ENCODE measurements around the gene CDH16. TPM values are rescaled to one million over a fixed set of nuclear protein-coding genes. Genes with fewer than 3 reads are reported as not detected.

Gene CDH16
- total and polyA plus RNA-seq, 2 experiments from 2014 or later, result not detected

DNA sequence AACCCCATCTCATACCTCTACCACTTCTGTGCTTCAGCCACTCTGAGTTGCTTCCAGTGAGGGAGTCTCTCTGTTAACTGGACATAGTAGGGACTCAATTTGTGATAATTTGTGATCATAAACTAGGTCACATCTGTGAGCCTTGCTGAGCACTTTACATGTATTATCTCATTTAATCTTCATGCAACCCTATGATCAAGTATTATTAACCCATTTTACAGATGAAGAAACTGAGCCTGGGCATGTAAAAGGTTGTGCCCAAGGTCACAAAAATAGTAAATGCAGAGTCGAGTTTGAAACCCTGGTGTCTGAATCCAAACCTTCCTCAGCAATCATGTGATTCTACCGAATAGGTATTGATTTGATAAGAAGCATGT lies 19.8 kb downstream of the CDH16 start:
- H3K36me3 Mint-ChIP-seq (ENCODE audit: low read depth), result no peaks in the 10 kb centered on the region
- Histone ChIP-seq H3K4me1 (ENCODE audit: insufficient read depth) (peaks cover 8% of the 10 kb centered on the region; the same call in 1 of the 2 replicates), H3K4me3 (no peak overlapping the region), H3K27me3 (ENCODE audit: insufficient read depth) (no peaks in the 10 kb centered on the region), H2AFZ (no peak overlapping the region), H3K9me2 (ENCODE audit: insufficient read depth) (no peaks in the 10 kb centered on the region), H4K20me1 (replicated peaks; ENCODE audit: insufficient read depth) (no peaks in the 10 kb centered on the region), H3K27ac (ENCODE audit: low read depth) (no peak overlapping the region), H3F3A (replicated peaks; ENCODE audit: low read depth) (0 out of 2 replicates have a peak, but pooled peaks cover 4% of the 10 kb centered on the region), H3K79me2 (replicated peaks; ENCODE audit: insufficient read depth) (no peaks in the 10 kb centered on the region), H3K4me2 (no peak overlapping the region), H3K36me3 (ENCODE audit: insufficient read depth) (no peaks in the 10 kb centered on the region)
- no peaks in the 10 kb centered on the region; the same call in 2 of the 3 replicates for H3K9me3 Mint-ChIP-seq
- peaks cover 10% of the 10 kb centered on the region; the same call in 2 of the 3 replicates for H3K4me1 Mint-ChIP-seq
- TF ChIP-seq NANOG (IDR thresholded peaks at IDR 0.05; ENCODE audit: borderline replicate concordance), result no peak
- TF ChIP-seq ZNF331 (CRISPR knock-in tag; IDR thresholded peaks at IDR 0.05; ENCODE audit: low read depth), result no peak
- no peak for TF ChIP-seq CREB1 (CRISPR knock-in tag; IDR thresholded peaks at IDR 0.05; ENCODE audit: low read depth)
- TF ChIP-seq, protein P1, sequence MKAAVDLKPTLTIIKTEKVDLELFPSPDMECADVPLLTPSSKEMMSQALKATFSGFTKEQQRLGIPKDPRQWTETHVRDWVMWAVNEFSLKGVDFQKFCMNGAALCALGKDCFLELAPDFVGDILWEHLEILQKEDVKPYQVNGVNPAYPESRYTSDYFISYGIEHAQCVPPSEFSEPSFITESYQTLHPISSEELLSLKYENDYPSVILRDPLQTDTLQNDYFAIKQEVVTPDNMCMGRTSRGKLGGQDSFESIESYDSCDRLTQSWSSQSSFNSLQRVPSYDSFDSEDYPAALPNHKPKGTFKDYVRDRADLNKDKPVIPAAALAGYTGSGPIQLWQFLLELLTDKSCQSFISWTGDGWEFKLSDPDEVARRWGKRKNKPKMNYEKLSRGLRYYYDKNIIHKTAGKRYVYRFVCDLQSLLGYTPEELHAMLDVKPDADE (IDR thresholded peaks at IDR 0.05), result no peak
- no peak for TF ChIP-seq POLR2AphosphoS5 (IDR thresholded peaks at IDR 0.05; ENCODE audit: low read depth)
- no peak for TF ChIP-seq JUNB (IDR thresholded peaks at IDR 0.05; ENCODE audit: unreplicated experiment)
- TF ChIP-seq, protein P2, sequence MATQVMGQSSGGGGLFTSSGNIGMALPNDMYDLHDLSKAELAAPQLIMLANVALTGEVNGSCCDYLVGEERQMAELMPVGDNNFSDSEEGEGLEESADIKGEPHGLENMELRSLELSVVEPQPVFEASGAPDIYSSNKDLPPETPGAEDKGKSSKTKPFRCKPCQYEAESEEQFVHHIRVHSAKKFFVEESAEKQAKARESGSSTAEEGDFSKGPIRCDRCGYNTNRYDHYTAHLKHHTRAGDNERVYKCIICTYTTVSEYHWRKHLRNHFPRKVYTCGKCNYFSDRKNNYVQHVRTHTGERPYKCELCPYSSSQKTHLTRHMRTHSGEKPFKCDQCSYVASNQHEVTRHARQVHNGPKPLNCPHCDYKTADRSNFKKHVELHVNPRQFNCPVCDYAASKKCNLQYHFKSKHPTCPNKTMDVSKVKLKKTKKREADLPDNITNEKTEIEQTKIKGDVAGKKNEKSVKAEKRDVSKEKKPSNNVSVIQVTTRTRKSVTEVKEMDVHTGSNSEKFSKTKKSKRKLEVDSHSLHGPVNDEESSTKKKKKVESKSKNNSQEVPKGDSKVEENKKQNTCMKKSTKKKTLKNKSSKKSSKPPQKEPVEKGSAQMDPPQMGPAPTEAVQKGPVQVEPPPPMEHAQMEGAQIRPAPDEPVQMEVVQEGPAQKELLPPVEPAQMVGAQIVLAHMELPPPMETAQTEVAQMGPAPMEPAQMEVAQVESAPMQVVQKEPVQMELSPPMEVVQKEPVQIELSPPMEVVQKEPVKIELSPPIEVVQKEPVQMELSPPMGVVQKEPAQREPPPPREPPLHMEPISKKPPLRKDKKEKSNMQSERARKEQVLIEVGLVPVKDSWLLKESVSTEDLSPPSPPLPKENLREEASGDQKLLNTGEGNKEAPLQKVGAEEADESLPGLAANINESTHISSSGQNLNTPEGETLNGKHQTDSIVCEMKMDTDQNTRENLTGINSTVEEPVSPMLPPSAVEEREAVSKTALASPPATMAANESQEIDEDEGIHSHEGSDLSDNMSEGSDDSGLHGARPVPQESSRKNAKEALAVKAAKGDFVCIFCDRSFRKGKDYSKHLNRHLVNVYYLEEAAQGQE (IDR thresholded peaks at IDR 0.05; ENCODE audit: unreplicated experiment), result no peak
- TF ChIP-seq STAT1 (IDR thresholded peaks at IDR 0.05; ENCODE audit: unreplicated experiment), result no peak
- H3K27ac Mint-ChIP-seq, result no peak overlapping the region
- H3K4me3 Mint-ChIP-seq, result no peak overlapping the region
- peaks cover 10% of the 10 kb centered on the region for H3K27me3 Mint-ChIP-seq (ENCODE audit: insufficient read depth, low read depth, poor library complexity)
- ATAC-seq (no peak), DNase-seq (ENCODE audit: low spot score) (no peak)

DNA sequence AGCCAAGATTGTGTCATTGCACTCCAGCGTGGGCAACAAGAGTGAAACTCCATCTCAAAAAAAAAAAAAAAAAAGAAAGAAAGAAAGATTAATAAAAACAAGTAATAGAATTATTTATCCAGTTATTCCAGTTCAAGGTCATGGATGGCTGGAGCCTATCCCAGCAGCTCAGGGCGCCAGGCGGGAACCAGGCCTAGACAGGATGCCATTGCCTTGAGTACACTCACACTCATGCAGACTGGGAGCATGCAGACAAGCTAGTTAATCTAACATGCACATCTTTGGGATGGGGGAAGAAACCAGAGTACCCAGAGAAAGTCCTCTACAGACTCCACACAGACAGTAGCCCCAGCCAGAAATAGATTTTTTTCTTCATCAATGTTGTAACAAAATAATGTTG lies 20.5 kb downstream of the CDH16 start:
- H3K4me1 Mint-ChIP-seq, result peaks cover 10% of the 10 kb centered on the region; the same call in 2 of the 3 replicates
- Histone ChIP-seq H3K79me2 (replicated peaks; ENCODE audit: insufficient read depth) (no peaks in the 10 kb centered on the region), H3K27ac (ENCODE audit: low read depth) (no peak overlapping the region), H3K27me3 (ENCODE audit: insufficient read depth) (no peaks in the 10 kb centered on the region), H3K36me3 (ENCODE audit: insufficient read depth) (no peaks in the 10 kb centered on the region), H2AFZ (no peak overlapping the region), H3K9me2 (ENCODE audit: insufficient read depth) (no peaks in the 10 kb centered on the region), H4K20me1 (replicated peaks; ENCODE audit: insufficient read depth) (no peaks in the 10 kb centered on the region), H3K4me2 (no peak overlapping the region), H3F3A (replicated peaks; ENCODE audit: low read depth) (0 out of 2 replicates have a peak, but pooled peaks cover 4% of the 10 kb centered on the region), H3K4me1 (ENCODE audit: insufficient read depth) (peaks cover 8% of the 10 kb centered on the region; the same call in 1 of the 2 replicates), H3K4me3 (no peak overlapping the region)
- H3K4me3 Mint-ChIP-seq, result no peak overlapping the region
- TF ChIP-seq POLR2AphosphoS5 (IDR thresholded peaks at IDR 0.05; ENCODE audit: low read depth), result no peak
- no peak for TF ChIP-seq CREB1 (CRISPR knock-in tag; IDR thresholded peaks at IDR 0.05; ENCODE audit: low read depth)
- TF ChIP-seq, protein P3, sequence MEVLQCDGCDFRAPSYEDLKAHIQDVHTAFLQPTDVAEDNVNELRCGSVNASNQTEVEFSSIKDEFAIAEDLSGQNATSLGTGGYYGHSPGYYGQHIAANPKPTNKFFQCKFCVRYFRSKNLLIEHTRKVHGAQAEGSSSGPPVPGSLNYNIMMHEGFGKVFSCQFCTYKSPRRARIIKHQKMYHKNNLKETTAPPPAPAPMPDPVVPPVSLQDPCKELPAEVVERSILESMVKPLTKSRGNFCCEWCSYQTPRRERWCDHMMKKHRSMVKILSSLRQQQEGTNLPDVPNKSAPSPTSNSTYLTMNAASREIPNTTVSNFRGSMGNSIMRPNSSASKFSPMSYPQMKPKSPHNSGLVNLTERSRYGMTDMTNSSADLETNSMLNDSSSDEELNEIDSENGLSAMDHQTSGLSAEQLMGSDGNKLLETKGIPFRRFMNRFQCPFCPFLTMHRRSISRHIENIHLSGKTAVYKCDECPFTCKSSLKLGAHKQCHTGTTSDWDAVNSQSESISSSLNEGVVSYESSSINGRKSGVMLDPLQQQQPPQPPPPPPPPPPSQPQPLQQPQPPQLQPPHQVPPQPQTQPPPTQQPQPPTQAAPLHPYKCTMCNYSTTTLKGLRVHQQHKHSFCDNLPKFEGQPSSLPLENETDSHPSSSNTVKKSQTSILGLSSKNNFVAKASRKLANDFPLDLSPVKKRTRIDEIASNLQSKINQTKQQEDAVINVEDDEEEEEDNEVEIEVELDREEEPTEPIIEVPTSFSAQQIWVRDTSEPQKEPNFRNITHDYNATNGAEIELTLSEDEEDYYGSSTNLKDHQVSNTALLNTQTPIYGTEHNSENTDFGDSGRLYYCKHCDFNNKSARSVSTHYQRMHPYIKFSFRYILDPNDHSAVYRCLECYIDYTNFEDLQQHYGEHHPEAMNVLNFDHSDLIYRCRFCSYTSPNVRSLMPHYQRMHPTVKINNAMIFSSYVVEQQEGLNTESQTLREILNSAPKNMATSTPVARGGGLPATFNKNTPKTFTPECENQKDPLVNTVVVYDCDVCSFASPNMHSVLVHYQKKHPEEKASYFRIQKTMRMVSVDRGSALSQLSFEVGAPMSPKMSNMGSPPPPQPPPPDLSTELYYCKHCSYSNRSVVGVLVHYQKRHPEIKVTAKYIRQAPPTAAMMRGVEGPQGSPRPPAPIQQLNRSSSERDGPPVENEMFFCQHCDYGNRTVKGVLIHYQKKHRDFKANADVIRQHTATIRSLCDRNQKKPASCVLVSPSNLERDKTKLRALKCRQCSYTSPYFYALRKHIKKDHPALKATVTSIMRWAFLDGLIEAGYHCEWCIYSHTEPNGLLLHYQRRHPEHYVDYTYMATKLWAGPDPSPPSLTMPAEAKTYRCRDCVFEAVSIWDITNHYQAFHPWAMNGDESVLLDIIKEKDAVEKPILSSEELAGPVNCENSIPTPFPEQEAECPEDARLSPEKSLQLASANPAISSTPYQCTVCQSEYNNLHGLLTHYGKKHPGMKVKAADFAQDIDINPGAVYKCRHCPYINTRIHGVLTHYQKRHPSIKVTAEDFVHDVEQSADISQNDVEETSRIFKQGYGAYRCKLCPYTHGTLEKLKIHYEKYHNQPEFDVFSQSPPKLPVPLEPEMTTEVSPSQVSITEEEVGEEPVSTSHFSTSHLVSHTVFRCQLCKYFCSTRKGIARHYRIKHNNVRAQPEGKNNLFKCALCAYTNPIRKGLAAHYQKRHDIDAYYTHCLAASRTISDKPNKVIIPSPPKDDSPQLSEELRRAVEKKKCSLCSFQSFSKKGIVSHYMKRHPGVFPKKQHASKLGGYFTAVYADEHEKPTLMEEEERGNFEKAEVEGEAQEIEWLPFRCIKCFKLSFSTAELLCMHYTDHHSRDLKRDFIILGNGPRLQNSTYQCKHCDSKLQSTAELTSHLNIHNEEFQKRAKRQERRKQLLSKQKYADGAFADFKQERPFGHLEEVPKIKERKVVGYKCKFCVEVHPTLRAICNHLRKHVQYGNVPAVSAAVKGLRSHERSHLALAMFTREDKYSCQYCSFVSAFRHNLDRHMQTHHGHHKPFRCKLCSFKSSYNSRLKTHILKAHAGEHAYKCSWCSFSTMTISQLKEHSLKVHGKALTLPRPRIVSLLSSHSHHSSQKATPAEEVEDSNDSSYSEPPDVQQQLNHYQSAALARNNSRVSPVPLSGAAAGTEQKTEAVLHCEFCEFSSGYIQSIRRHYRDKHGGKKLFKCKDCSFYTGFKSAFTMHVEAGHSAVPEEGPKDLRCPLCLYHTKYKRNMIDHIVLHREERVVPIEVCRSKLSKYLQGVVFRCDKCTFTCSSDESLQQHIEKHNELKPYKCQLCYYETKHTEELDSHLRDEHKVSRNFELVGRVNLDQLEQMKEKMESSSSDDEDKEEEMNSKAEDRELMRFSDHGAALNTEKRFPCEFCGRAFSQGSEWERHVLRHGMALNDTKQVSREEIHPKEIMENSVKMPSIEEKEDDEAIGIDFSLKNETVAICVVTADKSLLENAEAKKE (CRISPR knock-in tag; IDR thresholded peaks at IDR 0.05), result no peak
- no peak for TF ChIP-seq ZNF114 (CRISPR knock-in tag; IDR thresholded peaks at IDR 0.05)
- no peaks in the 10 kb centered on the region; the same call in 2 of the 3 replicates for H3K9me3 Mint-ChIP-seq
- DNase-seq (ENCODE audit: low spot score), result no peak
- peaks cover 10% of the 10 kb centered on the region for H3K27me3 Mint-ChIP-seq (ENCODE audit: insufficient read depth, low read depth, poor library complexity)
- no peak overlapping the region for H3K27ac Mint-ChIP-seq
- ATAC-seq, result no peak
- no peaks in the 10 kb centered on the region for H3K36me3 Mint-ChIP-seq (ENCODE audit: low read depth)

All from GM23338 (cell line).